AG09309 (cell line): Measurements from ENCODE around the gene KCNT2.
A peak's percentile ranks its signal among the peaks of the same experiment; 100 is the strongest.

Source experiments
- DNase-seq: peaks from one replicate; pipeline ENCODE4 v3.0.0-alpha.2; 2010; ENCODE audit warnings: low read depth
- H3K4me3 ChIP-seq: 2 replicates; pipeline ENCODE4 v1.5.1; 2011; ENCODE audit warnings: mild to moderate bottlenecking, low read depth, low read length, moderate library complexity; ENCODE audit not compliant: control insufficient read depth
- CTCF ChIP-seq: IDR thresholded peaks from 2 replicates; pipeline ENCODE4 v1.5.1; 2011; ENCODE audit warnings: mild to moderate bottlenecking, low read depth, low read length, inconsistent platforms; ENCODE audit not compliant: insufficient read depth, control insufficient read depth; ENCODE audit errors: missing control alignments

The KCNT2 gene

GRCh38 chr1:196260270-196260669 lies 348.0 kb downstream of the KCNT2 start:
- no peak for TF ChIP-seq CTCF
- DNase-seq = no peak
- H3K4me3 ChIP-seq = no peak overlapping the region

- no peak for TF ChIP-seq CTCF
- H3K4me3 ChIP-seq = no peak overlapping the region
- no peak for DNase-seq
Measured at GRCh38 chr1:196259316-196259715, 348.9 kb downstream of the KCNT2 start.

- H3K4me3 ChIP-seq = no peak overlapping the region
- no peak for DNase-seq
- no peak for TF ChIP-seq CTCF
Measured at GRCh38 chr1:196255762-196256161, 352.5 kb downstream of the KCNT2 start.

GRCh38 chr1:196229546-196229945 lies 378.7 kb downstream of the KCNT2 start:
- H3K4me3 ChIP-seq = no peak overlapping the region
- TF ChIP-seq CTCF = no peak
- DNase-seq = no peak

GRCh38 chr1:196214866-196215265 lies 393.4 kb downstream of the KCNT2 start:
- no peak for DNase-seq
- no peak for TF ChIP-seq CTCF
- no peak overlapping the region for H3K4me3 ChIP-seq

- no peak overlapping the region for H3K4me3 ChIP-seq
- TF ChIP-seq CTCF = no peak
- DNase-seq = peak; percentile 31
Measured at GRCh38 chr1:196209983-196210382, 398.3 kb downstream of the KCNT2 start.

GRCh38 chr1:196209265-196209664 lies 399.0 kb downstream of the KCNT2 start:
- no peak overlapping the region for H3K4me3 ChIP-seq
- TF ChIP-seq CTCF = no peak
- DNase-seq = no peak
